K562 (cell line): ENCODE measurements around the gene PMVK. TPM values are rescaled to one million over a fixed set of nuclear protein-coding genes. Genes with fewer than 3 reads are reported as not detected.

ENCODE experiments used
- ATAC-seq: fragments of 200-7000 bp; cut with Tn5 transposase; 3 replicates; pipeline ENCODE4 v1.9.1; 2020; ENCODE audit warnings: moderate library complexity
- BruUV-seq: library from RNA; stranded (reverse); fragments of 400-500 nt; replicated peaks from 2 replicates; lab custom pipeline; 2021; lab: Mats Ljungman, UMichigan
- CTCF ChIA-PET: fragments of 300-600 bp; formaldehyde crosslinking; extraction: SDS; loops from one replicate; lab custom pipeline; 2021; ENCODE audit warnings: low intra/inter-chr PET ratio; lab: Yijun Ruan, JAX
- POLR2A ChIA-PET: fragments of 300-600, 350-650 bp; sonication (Branson Sonifier 250); formaldehyde crosslinking; extraction: SDS; loops from one replicate; lab custom pipeline; 2021; ENCODE audit warnings: antibody characterized with exemption, inconsistent platforms; lab: Yijun Ruan, JAX
- DNase-seq, 4 experiments: peaks; one replicate each; pipeline versions ENCODE4 v3.0.0 to v3.0.0-alpha.2; 2011 to 2018; ENCODE audit warnings: low spot score in 3 of 4, mixed read lengths in 3 of 4; ENCODE audit errors: extremely low read depth in 1 of 4
- FAIRE-seq: peaks from 2 replicates; lab custom pipeline; 2011; peaks lifted over from hg19 to GRCh38; lab: Jason Lieb, UNC
- H2AFZ ChIP-seq: 2 replicates; pipeline ENCODE4 v1.6.0; 2011; ENCODE audit warnings: low read depth, low read length, control low read depth, inconsistent platforms
- H3K27ac ChIP-seq: fragments of 200-600 bp; 3 replicates; pipeline ENCODE4 v1.8.0; 2011; ENCODE audit warnings: low read depth, mild to moderate bottlenecking, control low read depth, inconsistent platforms, low read length, moderate library complexity, mixed read lengths; ENCODE audit errors: extremely low read depth
- H3K27me3 ChIP-seq, 2 experiments: fragments of 300-600 bp in 1 of 2; 2 replicates in 1 of 2; 3 replicates in 1 of 2; pipeline versions ENCODE4 v1.6.0 to v1.8.0; 2011; ENCODE audit warnings: inconsistent platforms in 2 of 2, low read length in 2 of 2, mild to moderate bottlenecking in 1 of 2, mixed read lengths in 1 of 2, moderate library complexity in 1 of 2; ENCODE audit not compliant: control insufficient read depth in 2 of 2, insufficient read depth in 2 of 2
- H3K36me3 ChIP-seq: fragments of 300-600 bp; 3 replicates; pipeline ENCODE4 v1.8.0; 2011; ENCODE audit warnings: mild to moderate bottlenecking, low read length, inconsistent platforms; ENCODE audit not compliant: control insufficient read depth, insufficient read depth
- H3K4me1 ChIP-seq, 2 experiments: fragments of 200-600 bp in 1 of 2; replicated peaks in 1 of 2; 2 replicates in 1 of 2; 3 replicates in 1 of 2; pipeline versions ENCODE4 v1.5.1 to v1.8.0; 2011; ENCODE audit warnings: inconsistent platforms in 2 of 2, low read length in 2 of 2, mild to moderate bottlenecking in 1 of 2, mixed read lengths in 1 of 2, moderate library complexity in 1 of 2; ENCODE audit not compliant: control insufficient read depth in 2 of 2, insufficient read depth in 2 of 2
- H3K4me2 ChIP-seq: 2 replicates; pipeline ENCODE4 v1.6.1; 2011; ENCODE audit warnings: low read length, control low read depth, inconsistent platforms, mixed read lengths; ENCODE audit not compliant: insufficient read depth
- H3K4me3 ChIP-seq: fragments of 200-600 bp; sonication (generic), shearing (Covaris generic); 2 replicates; pipeline ENCODE4 v1.5.1; 2016; ENCODE audit warnings: control low read depth, inconsistent platforms
- H3K79me2 ChIP-seq: fragments of 200-600 bp; 3 replicates; pipeline ENCODE4 v1.8.0; 2011; ENCODE audit warnings: low read length, inconsistent platforms; ENCODE audit not compliant: control insufficient read depth, insufficient read depth
- H3K9ac ChIP-seq, 2 experiments: 2 replicates each; pipeline versions ENCODE4 v1.6.0 to v1.6.1; 2011; ENCODE audit warnings: low read depth in 2 of 2, low read length in 2 of 2, control low read depth in 1 of 2, inconsistent platforms in 1 of 2, mild to moderate bottlenecking in 1 of 2, mixed read lengths in 1 of 2; ENCODE audit not compliant: insufficient read depth in 1 of 2
- H3K9me1 ChIP-seq: one replicate; pipeline ENCODE4 v1.6.0; 2011; ENCODE audit warnings: inconsistent platforms, mild to moderate bottlenecking, low read length, moderate library complexity; ENCODE audit not compliant: control insufficient read depth, insufficient read depth
- H3K9me3 ChIP-seq: replicated peaks from 2 replicates; pipeline ENCODE4 v1.5.1; 2011; ENCODE audit warnings: low read depth, low read length, inconsistent platforms; ENCODE audit not compliant: control insufficient read depth, insufficient read depth
- H4K20me1 ChIP-seq: replicated peaks from 2 replicates; pipeline ENCODE4 v1.6.1; 2011; ENCODE audit warnings: low read length, inconsistent platforms, mixed read lengths; ENCODE audit not compliant: control insufficient read depth, insufficient read depth
- MYBL2 ChIP-seq, 2 experiments: fragments of 450-650 bp in 1 of 2; sonication (generic) in 1 of 2; formaldehyde crosslinking in 1 of 2; IDR thresholded peaks; 2 replicates each; pipeline versions ENCODE4 v1.6.1 to v1.8.1; 2017 to 2022; ENCODE audit warnings: borderline replicate concordance in 1 of 2, inconsistent platforms in 1 of 2, low read depth in 1 of 2, mild to moderate bottlenecking in 1 of 2, missing genetic modification reagents in 1 of 2, moderate library complexity in 1 of 2
- TEAD4 ChIP-seq, 2 experiments: sonication (generic) in 1 of 2; formaldehyde crosslinking in 1 of 2; IDR thresholded peaks; 2 replicates each; pipeline versions ENCODE4 v1.6.1 to v1.8.0; 2012 to 2022; ENCODE audit warnings: borderline replicate concordance in 1 of 2, inconsistent platforms in 1 of 2, low read length in 1 of 2, mild to moderate bottlenecking in 1 of 2, missing genetic modification reagents in 1 of 2
- ZEB2 ChIP-seq: fragments of 450-650 bp; IDR thresholded peaks from 2 replicates; pipeline ENCODE4 v1.6.1; 2016
- ZNF146 ChIP-seq: IDR thresholded peaks from one replicate; pipeline ENCODE4 v1.6.1; 2018; ENCODE audit warnings: missing compliant biosample characterization; ENCODE audit not compliant: unreplicated experiment
- ZNF184 ChIP-seq: sonication (generic); formaldehyde crosslinking; IDR thresholded peaks from 2 replicates; pipeline ENCODE4 v1.5.0; 2020; ENCODE audit warnings: missing genetic modification reagents
- ZNF224 ChIP-seq: sonication (generic); formaldehyde crosslinking; IDR thresholded peaks from 2 replicates; pipeline ENCODE4 v1.8.0; 2022; ENCODE audit warnings: mild to moderate bottlenecking, missing genetic modification reagents
- ZNF407 ChIP-seq: fragments of 450-650 bp; IDR thresholded peaks from 2 replicates; pipeline ENCODE4 v1.6.1; 2016; ENCODE audit warnings: low read depth
- ZNF445 ChIP-seq: fragments of 250-450 bp; sonication (Bioruptor Pico); IDR thresholded peaks from 2 replicates; pipeline ENCODE4 v1.4.0; 2020; ENCODE audit warnings: low read depth, mild to moderate bottlenecking, moderate library complexity
- WGBS: fragments of 100-300 bp; shearing (Covaris generic); methylation state at CpG from one replicate; pipeline ENCODE4 v1.1.6; 2016; ENCODE audit warnings: low coverage, mixed read lengths; ENCODE audit not compliant: insufficient coverage; ENCODE audit errors: missing lambda C conversion rate; 5-methylcytosine and 5-hydroxymethylcytosine counted together
- in situ Hi-C: fragments of 300-500 bp; cut with MboI; formaldehyde crosslinking; loops from 4 replicates; pipeline ENCODE4 v1.15.0; 2018; ENCODE audit warnings: inconsistent platforms, mixed read lengths
- intact Hi-C: fragments of 100-400 bp; cut with micrococcal nuclease; formaldehyde crosslinking; loops from 2 replicates; pipeline ENCODE4 v1.14.2; 2022
- polyA plus RNA-seq, 8 experiments: library from polyadenylated mRNA; depleted of rRNA in 4 of 8; stranded (reverse) in 5 of 8; unstranded in 3 of 8; fragments of >200 nt; fragmentation: Nextera tagmentation in 2 of 8; fragmentation: Illumina TruSeq in 1 of 8; extraction: Ambion mirVana in 2 of 8; extraction: Trizol in 1 of 8; gene quantifications; 2 replicates each; pipeline versions ENCODE4 v1.2.1 to v1.2.3, GENCODE V29; 2011 to 2014; ENCODE audit warnings: inconsistent platforms in 1 of 8, missing spikeins in 1 of 8
- total RNA-seq, 7 experiments: library from RNA; depleted of rRNA in 6 of 7; stranded (reverse); fragments of >200 nt in 6 of 7; fragmentation: Illumina TruSeq in 2 of 7; extraction: Trizol in 2 of 7; gene quantifications; 2 replicates each; pipeline versions ENCODE4 v1.2.1 to v1.2.3, GENCODE V29; 2011 to 2021; ENCODE audit warnings: low replicate concordance in 1 of 7

Gene PMVK
- total and polyA plus RNA-seq, 9 of the 15 experiments (the other 6 are each of a cell fraction or from before 2014, with no cell fraction given), result 1.1 to 15.3 (median 6.3) TPM

DNA sequence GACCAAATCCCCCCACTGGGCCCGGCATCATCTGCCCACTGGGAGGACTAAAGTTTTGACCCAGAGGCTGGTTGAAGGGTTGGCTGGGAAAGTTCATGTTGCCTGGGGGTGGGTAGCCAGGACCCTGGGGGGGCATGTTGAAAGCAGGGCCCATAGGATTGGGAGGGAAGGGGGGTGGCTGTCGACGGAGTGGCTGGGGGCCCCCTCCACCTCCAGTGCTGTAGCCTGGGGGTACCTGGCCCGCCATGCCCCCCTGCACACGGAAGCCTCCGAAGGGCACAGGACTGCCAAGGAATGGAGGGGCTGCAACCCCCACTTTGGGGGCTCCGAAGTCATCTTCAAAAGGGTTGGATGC lies 22.9 kb upstream of the PMVK start:
- Histone ChIP-seq H3K36me3 (peaks cover 39% of the 10 kb centered on the region; the same call in 2 of the 3 replicates), H3K9me1 (no peaks in the 10 kb centered on the region), H3K79me2 (peaks cover 36% of the 10 kb centered on the region), H3K9me3 (no peaks in the 10 kb centered on the region), H3K4me2 (no peak overlapping the region), H3K27me3 (no peaks in the 10 kb centered on the region), H3K4me3 (no peak overlapping the region), H3K27ac (no peak overlapping the region), H3K4me1 (peaks cover 36 to 57% of the 10 kb centered on the region in 2 experiments), H3K9ac (peak overlapping the region in 1 of 2 experiments; percentile 6; a peak in 1 of 4 replicates), H4K20me1 (no peaks in the 10 kb centered on the region), H2AFZ (no peak overlapping the region)
- ATAC-seq (no peak), FAIRE-seq (no peak), DNase-seq (no peak)
- POLR2A ChIA-PET, result interaction anchor here (0.6 to 7.0 kb wide), 3 partner anchors 9 to 343 kb away, joined by 3 to 80 read pairs (median 3); partner anchors contain the start of genes CKS1B and SHC1
- no TSS peak for BruUV-seq
- 100% methylated on average over 3 of the region's 7 CpGs for WGBS
- in situ Hi-C loops (loop anchor here (5.0 kb wide), 1 partner anchor 103 kb away; the partner anchor contains the start of gene EFNA4), intact Hi-C loops (no loop called here)
- CTCF ChIA-PET, result interaction anchor here (0.7 kb wide), 1 partner anchor 194 kb away, joined by 3 read pairs; no protein-coding TSS in a partner anchor
- no peak for TF ChIP-seq MYBL2 (IDR thresholded peaks at IDR 0.05; ENCODE audit: low read depth)
- no peak for TF ChIP-seq MYBL2 (CRISPR knock-in tag; IDR thresholded peaks at IDR 0.05; ENCODE audit: borderline replicate concordance)
- no peak for TF ChIP-seq ZNF224 (CRISPR knock-in tag)
- TF ChIP-seq ZNF445, result no peak
- no peak for TF ChIP-seq ZEB2
- TF ChIP-seq ZNF146 (CRISPR knock-in tag), result no peak
- no peak for TF ChIP-seq ZNF407
- no peak for TF ChIP-seq TEAD4 (IDR thresholded peaks at IDR 0.05; ENCODE audit: low read length)
- no peak for TF ChIP-seq TEAD4 (CRISPR knock-in tag; IDR thresholded peaks at IDR 0.05; ENCODE audit: borderline replicate concordance)
- TF ChIP-seq ZNF184 (CRISPR knock-in tag), result no peak
